K562 (cell line): Measurements from ENCODE around the gene ASIC3. TPM values are rescaled to one million over a fixed set of nuclear protein-coding genes. Genes with fewer than 3 reads are reported as not detected.

Experiments
- ATAC-seq: fragments of 200-7000 bp; cut with Tn5 transposase; 3 replicates; pipeline ENCODE4 v1.9.1; 2020; ENCODE audit warnings: moderate library complexity
- BruUV-seq: library from RNA; stranded (reverse); fragments of 400-500 nt; replicated peaks from 2 replicates; lab custom pipeline; 2021; lab: Mats Ljungman, UMichigan
- CTCF ChIA-PET: fragments of 300-600 bp; formaldehyde crosslinking; extraction: SDS; loops from one replicate; lab custom pipeline; 2021; ENCODE audit warnings: low intra/inter-chr PET ratio; lab: Yijun Ruan, JAX
- POLR2A ChIA-PET: fragments of 300-600, 350-650 bp; sonication (Branson Sonifier 250); formaldehyde crosslinking; extraction: SDS; loops from one replicate; lab custom pipeline; 2021; ENCODE audit warnings: antibody characterized with exemption, inconsistent platforms; lab: Yijun Ruan, JAX
- DNase-seq, 4 experiments: peaks; one replicate each; pipeline versions ENCODE4 v3.0.0 to v3.0.0-alpha.2; 2011 to 2018; ENCODE audit warnings: low spot score in 3 of 4, mixed read lengths in 3 of 4; ENCODE audit errors: extremely low read depth in 1 of 4
- FAIRE-seq: peaks from 2 replicates; lab custom pipeline; 2011; peaks lifted over from hg19 to GRCh38; lab: Jason Lieb, UNC
- H2AFZ ChIP-seq: 2 replicates; pipeline ENCODE4 v1.6.0; 2011; ENCODE audit warnings: low read depth, low read length, control low read depth, inconsistent platforms
- H3K27ac ChIP-seq: fragments of 200-600 bp; 3 replicates; pipeline ENCODE4 v1.8.0; 2011; ENCODE audit warnings: low read depth, mild to moderate bottlenecking, control low read depth, inconsistent platforms, low read length, moderate library complexity, mixed read lengths; ENCODE audit errors: extremely low read depth
- H3K27me3 ChIP-seq, 2 experiments: fragments of 300-600 bp in 1 of 2; 2 replicates in 1 of 2; 3 replicates in 1 of 2; pipeline versions ENCODE4 v1.6.0 to v1.8.0; 2011; ENCODE audit warnings: inconsistent platforms in 2 of 2, low read length in 2 of 2, mild to moderate bottlenecking in 1 of 2, mixed read lengths in 1 of 2, moderate library complexity in 1 of 2; ENCODE audit not compliant: control insufficient read depth in 2 of 2, insufficient read depth in 2 of 2
- H3K36me3 ChIP-seq: fragments of 300-600 bp; 3 replicates; pipeline ENCODE4 v1.8.0; 2011; ENCODE audit warnings: mild to moderate bottlenecking, low read length, inconsistent platforms; ENCODE audit not compliant: control insufficient read depth, insufficient read depth
- H3K4me1 ChIP-seq, 2 experiments: fragments of 200-600 bp in 1 of 2; replicated peaks in 1 of 2; 2 replicates in 1 of 2; 3 replicates in 1 of 2; pipeline versions ENCODE4 v1.5.1 to v1.8.0; 2011; ENCODE audit warnings: inconsistent platforms in 2 of 2, low read length in 2 of 2, mild to moderate bottlenecking in 1 of 2, mixed read lengths in 1 of 2, moderate library complexity in 1 of 2; ENCODE audit not compliant: control insufficient read depth in 2 of 2, insufficient read depth in 2 of 2
- H3K4me2 ChIP-seq: 2 replicates; pipeline ENCODE4 v1.6.1; 2011; ENCODE audit warnings: low read length, control low read depth, inconsistent platforms, mixed read lengths; ENCODE audit not compliant: insufficient read depth
- H3K4me3 ChIP-seq: fragments of 200-600 bp; sonication (generic), shearing (Covaris generic); 2 replicates; pipeline ENCODE4 v1.5.1; 2016; ENCODE audit warnings: control low read depth, inconsistent platforms
- H3K79me2 ChIP-seq: fragments of 200-600 bp; 3 replicates; pipeline ENCODE4 v1.8.0; 2011; ENCODE audit warnings: low read length, inconsistent platforms; ENCODE audit not compliant: control insufficient read depth, insufficient read depth
- H3K9ac ChIP-seq, 2 experiments: 2 replicates each; pipeline versions ENCODE4 v1.6.0 to v1.6.1; 2011; ENCODE audit warnings: low read depth in 2 of 2, low read length in 2 of 2, control low read depth in 1 of 2, inconsistent platforms in 1 of 2, mild to moderate bottlenecking in 1 of 2, mixed read lengths in 1 of 2; ENCODE audit not compliant: insufficient read depth in 1 of 2
- H3K9me1 ChIP-seq: one replicate; pipeline ENCODE4 v1.6.0; 2011; ENCODE audit warnings: inconsistent platforms, mild to moderate bottlenecking, low read length, moderate library complexity; ENCODE audit not compliant: control insufficient read depth, insufficient read depth
- H3K9me3 ChIP-seq: replicated peaks from 2 replicates; pipeline ENCODE4 v1.5.1; 2011; ENCODE audit warnings: low read depth, low read length, inconsistent platforms; ENCODE audit not compliant: control insufficient read depth, insufficient read depth
- H4K20me1 ChIP-seq: replicated peaks from 2 replicates; pipeline ENCODE4 v1.6.1; 2011; ENCODE audit warnings: low read length, inconsistent platforms, mixed read lengths; ENCODE audit not compliant: control insufficient read depth, insufficient read depth
- FOXA3 ChIP-seq, 2 experiments: fragments of 450-650 bp in 1 of 2; sonication (generic) in 1 of 2; formaldehyde crosslinking; IDR thresholded peaks in 1 of 2; conservative IDR thresholded peaks in 1 of 2; 2 replicates each; pipeline versions ENCODE4 v1.4.0 to v1.8.0; 2020 to 2022; ENCODE audit warnings: mild to moderate bottlenecking in 2 of 2, missing genetic modification reagents in 1 of 2
- HNRNPLL ChIP-seq: fragments of 200-400 bp; formaldehyde crosslinking; IDR thresholded peaks from 2 replicates; pipeline ENCODE4 v1.6.1; 2017; ENCODE audit warnings: low read length, low read depth, mild to moderate bottlenecking; ENCODE audit not compliant: poor library complexity, severe bottlenecking
- MBD2 ChIP-seq: sonication (generic); IDR thresholded peaks from 2 replicates; pipeline ENCODE4 v1.6.1; 2016; ENCODE audit warnings: low read depth, borderline replicate concordance
- POLR2G ChIP-seq: fragments of 200-400 bp; formaldehyde crosslinking; IDR thresholded peaks from 2 replicates; pipeline ENCODE4 v1.6.1; 2017; ENCODE audit warnings: low read depth, mild to moderate bottlenecking, antibody characterized with exemption, low read length, moderate library complexity
- ZNF398 ChIP-seq: fragments of 250-450 bp; sonication (Bioruptor Pico); IDR thresholded peaks from 2 replicates; pipeline ENCODE4 v1.8.0; 2021; ENCODE audit warnings: moderate library complexity, mild to moderate bottlenecking, inconsistent platforms
- ZNF436 ChIP-seq: fragments of 250-450, 450-650 bp; sonication (Bioruptor Pico); formaldehyde crosslinking; IDR thresholded peaks from 2 replicates; pipeline ENCODE4 v1.7.0; 2020; ENCODE audit warnings: mild to moderate bottlenecking
- ZNF717 ChIP-seq: fragments of 250-450 bp; sonication (Bioruptor Pico); IDR thresholded peaks from 2 replicates; pipeline ENCODE4 v1.5.0; 2021
- WGBS: fragments of 100-300 bp; shearing (Covaris generic); methylation state at CpG from one replicate; pipeline ENCODE4 v1.1.6; 2016; ENCODE audit warnings: low coverage, mixed read lengths; ENCODE audit not compliant: insufficient coverage; ENCODE audit errors: missing lambda C conversion rate; 5-methylcytosine and 5-hydroxymethylcytosine counted together
- in situ Hi-C: fragments of 300-500 bp; cut with MboI; formaldehyde crosslinking; loops from 4 replicates; pipeline ENCODE4 v1.15.0; 2018; ENCODE audit warnings: inconsistent platforms, mixed read lengths
- intact Hi-C: fragments of 100-400 bp; cut with micrococcal nuclease; formaldehyde crosslinking; loops from 2 replicates; pipeline ENCODE4 v1.14.2; 2022
- polyA plus RNA-seq, 8 experiments: library from polyadenylated mRNA; depleted of rRNA in 4 of 8; stranded (reverse) in 5 of 8; unstranded in 3 of 8; fragments of >200 nt; fragmentation: Nextera tagmentation in 2 of 8; fragmentation: Illumina TruSeq in 1 of 8; extraction: Ambion mirVana in 2 of 8; extraction: Trizol in 1 of 8; gene quantifications; 2 replicates each; pipeline versions ENCODE4 v1.2.1 to v1.2.3, GENCODE V29; 2011 to 2014; ENCODE audit warnings: inconsistent platforms in 1 of 8, missing spikeins in 1 of 8
- total RNA-seq, 7 experiments: library from RNA; depleted of rRNA in 6 of 7; stranded (reverse); fragments of >200 nt in 6 of 7; fragmentation: Illumina TruSeq in 2 of 7; extraction: Trizol in 2 of 7; gene quantifications; 2 replicates each; pipeline versions ENCODE4 v1.2.1 to v1.2.3, GENCODE V29; 2011 to 2021; ENCODE audit warnings: low replicate concordance in 1 of 7

The ASIC3 gene
- total and polyA plus RNA-seq, 9 of the 15 experiments (the other 6 are each of a cell fraction or from before 2014, with no cell fraction given) = 0.11 to 5.0 (median 0.87) TPM

GRCh38 chr7:151045262-151045661, 3.1 kb upstream of the ASIC3 start:
- POLR2A ChIA-PET = interaction anchor here (0.6 to 0.8 kb wide), 2 partner anchors 8 to 16 kb away, joined by 3 read pairs; no protein-coding TSS in a partner anchor
- no peak overlapping the region for H3K4me3 ChIP-seq
- 84% methylated on average over 11 of the region's 11 CpGs for WGBS
- TF ChIP-seq MBD2 (no peak), ZNF436 (CRISPR knock-in tag) (no peak), FOXA3 (CRISPR knock-in tag; conservative IDR thresholded peaks at IDR 0.05 in 1 of 2, IDR thresholded peaks at IDR 0.05 in 1 of 2) (no peak), ZNF717 (no peak), HNRNPLL (no peak), ZNF398 (CRISPR knock-in tag) (no peak), POLR2G (peak; percentile 53; the same call in 1 of the 2 replicates)
- TF ChIP-seq, all 486 proteins: peak for 1
- no peak overlapping the region for H2AFZ ChIP-seq
- no peak overlapping the region for H3K27ac ChIP-seq
- no peaks in the 10 kb centered on the region for H3K9me3 ChIP-seq
- in situ Hi-C loops = no loop called here
- no peak for ATAC-seq
- H3K4me1 ChIP-seq = peaks cover 7 to 56% of the 10 kb centered on the region in 2 experiments
- peaks cover 21% of the 10 kb centered on the region for H3K36me3 ChIP-seq
- H3K9me1 ChIP-seq = peaks cover 6% of the 10 kb centered on the region
- CTCF ChIA-PET = no interaction called here
- H3K79me2 ChIP-seq = no peaks in the 10 kb centered on the region
- FAIRE-seq = no peak
- no TSS peak for BruUV-seq
- no peak overlapping the region for H3K9ac ChIP-seq
- intact Hi-C loops = no loop called here
- H3K4me2 ChIP-seq = no peak overlapping the region
- no peaks in the 10 kb centered on the region for H3K27me3 ChIP-seq
- DNase-seq = no peak
- 0 out of 2 replicates have a peak, but pooled peaks cover 3% of the 10 kb centered on the region for H4K20me1 ChIP-seq
